ENCODE measurements around the gene LOXL4.

Gene LOXL4

GRCh38 chr10:98302741-98303365, 34.9 kb upstream of the LOXL4 start:
- intact Hi-C loops (cut with micrococcal nuclease) = no loop called here
- Mint-ChIP-seq H3K4me3 (no peak overlapping the region), H3K4me1 (ENCODE audit: low read depth) (no peaks in the 10 kb centered on the region), H3K36me3 (ENCODE audit: low read depth) (no peaks in the 10 kb centered on the region), H3K9me3 (no peaks in the 10 kb centered on the region), H3K27me3 (peaks cover 51% of the 10 kb centered on the region), H3K27ac (no peak overlapping the region)

- Mint-ChIP-seq H3K4me3 (no peak overlapping the region), H3K27ac (no peak overlapping the region), H3K36me3 (ENCODE audit: low read depth) (no peaks in the 10 kb centered on the region), H3K9me3 (no peaks in the 10 kb centered on the region), H3K4me1 (ENCODE audit: low read depth) (peaks cover 3% of the 10 kb centered on the region), H3K27me3 (peaks cover 48% of the 10 kb centered on the region)
- intact Hi-C loops (cut with micrococcal nuclease) = no loop called here
Measured at GRCh38 chr10:98301664-98302319, 33.8 kb upstream of the LOXL4 start.

GRCh38 chr10:98300526-98301229, 32.7 kb upstream of the LOXL4 start:
- intact Hi-C loops (cut with micrococcal nuclease) = no loop called here
- H3K36me3 Mint-ChIP-seq (ENCODE audit: low read depth) = no peaks in the 10 kb centered on the region
- H3K9me3 Mint-ChIP-seq = no peaks in the 10 kb centered on the region
- peaks cover 14% of the 10 kb centered on the region for H3K4me1 Mint-ChIP-seq (ENCODE audit: low read depth)
- no peak overlapping the region for H3K27ac Mint-ChIP-seq
- H3K27me3 Mint-ChIP-seq = peaks cover 49% of the 10 kb centered on the region
- no peak overlapping the region for H3K4me3 Mint-ChIP-seq

- no peaks in the 10 kb centered on the region for H3K36me3 Mint-ChIP-seq (ENCODE audit: low read depth)
- peaks cover 21% of the 10 kb centered on the region for H3K4me1 Mint-ChIP-seq (ENCODE audit: low read depth)
- no peak overlapping the region for H3K4me3 Mint-ChIP-seq
- no peak overlapping the region for H3K27ac Mint-ChIP-seq
- H3K27me3 Mint-ChIP-seq = peaks cover 43% of the 10 kb centered on the region
- no peaks in the 10 kb centered on the region for H3K9me3 Mint-ChIP-seq
- intact Hi-C loops (cut with micrococcal nuclease) = no loop called here
Measured at GRCh38 chr10:98299341-98299740, 31.3 kb upstream of the LOXL4 start.

GRCh38 chr10:98296524-98296923, 28.5 kb upstream of the LOXL4 start:
- intact Hi-C loops (cut with micrococcal nuclease) = no loop called here
- H3K27me3 Mint-ChIP-seq = peaks cover 35% of the 10 kb centered on the region
- H3K36me3 Mint-ChIP-seq (ENCODE audit: low read depth) = no peaks in the 10 kb centered on the region
- peaks cover 26% of the 10 kb centered on the region for H3K4me1 Mint-ChIP-seq (ENCODE audit: low read depth)
- H3K9me3 Mint-ChIP-seq = no peaks in the 10 kb centered on the region
- H3K27ac Mint-ChIP-seq = peak overlapping the region; percentile 70
- no peak overlapping the region for H3K4me3 Mint-ChIP-seq

GRCh38 chr10:98295907-98296306, 27.9 kb upstream of the LOXL4 start:
- H3K27me3 Mint-ChIP-seq = peaks cover 31% of the 10 kb centered on the region
- peak overlapping the region; percentile 70 for H3K27ac Mint-ChIP-seq
- peaks cover 26% of the 10 kb centered on the region for H3K4me1 Mint-ChIP-seq (ENCODE audit: low read depth)
- H3K36me3 Mint-ChIP-seq (ENCODE audit: low read depth) = no peaks in the 10 kb centered on the region
- no peaks in the 10 kb centered on the region for H3K9me3 Mint-ChIP-seq
- intact Hi-C loops (cut with micrococcal nuclease) = no loop called here
- H3K4me3 Mint-ChIP-seq = peak overlapping the region; percentile 35

GRCh38 chr10:98295401-98295811, 27.4 kb upstream of the LOXL4 start:
- intact Hi-C loops (cut with micrococcal nuclease) = no loop called here
- peak overlapping the region; percentile 70 for H3K27ac Mint-ChIP-seq
- no peaks in the 10 kb centered on the region for H3K36me3 Mint-ChIP-seq (ENCODE audit: low read depth)

GRCh38 chr10:98294270-98294627, 26.3 kb upstream of the LOXL4 start:
- no peaks in the 10 kb centered on the region for H3K36me3 Mint-ChIP-seq (ENCODE audit: low read depth)
- no peak overlapping the region for H3K4me3 Mint-ChIP-seq
- no peaks in the 10 kb centered on the region for H3K9me3 Mint-ChIP-seq
- intact Hi-C loops (cut with micrococcal nuclease) = no loop called here
- no peak overlapping the region for H3K27ac Mint-ChIP-seq
- H3K4me1 Mint-ChIP-seq (ENCODE audit: low read depth) = peaks cover 26% of the 10 kb centered on the region
- peaks cover 23% of the 10 kb centered on the region for H3K27me3 Mint-ChIP-seq

More at GRCh38 chr10:98295401-98295811, 27.4 kb upstream of the LOXL4 start:
- H3K9me3 Mint-ChIP-seq = no peaks in the 10 kb centered on the region
- peaks cover 27% of the 10 kb centered on the region for H3K27me3 Mint-ChIP-seq
- H3K4me1 Mint-ChIP-seq (ENCODE audit: low read depth) = peaks cover 26% of the 10 kb centered on the region
- H3K4me3 Mint-ChIP-seq = peak overlapping the region; percentile 35

GRCh38 chr10:98293550-98294269, 25.7 kb upstream of the LOXL4 start:
- Mint-ChIP-seq H3K4me1 (ENCODE audit: low read depth) (peaks cover 26% of the 10 kb centered on the region), H3K27me3 (peaks cover 21% of the 10 kb centered on the region), H3K4me3 (no peak overlapping the region), H3K9me3 (no peaks in the 10 kb centered on the region), H3K36me3 (ENCODE audit: low read depth) (no peaks in the 10 kb centered on the region), H3K27ac (peak overlapping the region; percentile 27)
- intact Hi-C loops (cut with micrococcal nuclease) = no loop called here

- H3K27me3 Mint-ChIP-seq = peaks cover 15% of the 10 kb centered on the region
- no peaks in the 10 kb centered on the region for H3K36me3 Mint-ChIP-seq (ENCODE audit: low read depth)
- H3K4me1 Mint-ChIP-seq (ENCODE audit: low read depth) = peaks cover 26% of the 10 kb centered on the region
Measured at GRCh38 chr10:98292971-98293370, 25.0 kb upstream of the LOXL4 start.

GRCh38 chr10:98289802-98290209, 21.8 kb upstream of the LOXL4 start:
- Mint-ChIP-seq H3K27ac (no peak overlapping the region), H3K36me3 (ENCODE audit: low read depth) (no peaks in the 10 kb centered on the region), H3K4me3 (no peak overlapping the region), H3K9me3 (no peaks in the 10 kb centered on the region), H3K4me1 (ENCODE audit: low read depth) (peaks cover 5% of the 10 kb centered on the region), H3K27me3 (peaks cover 15% of the 10 kb centered on the region)
- intact Hi-C loops (cut with micrococcal nuclease) = no loop called here

More at GRCh38 chr10:98292971-98293370, 25.0 kb upstream of the LOXL4 start:
- intact Hi-C loops (cut with micrococcal nuclease) = no loop called here
- Mint-ChIP-seq H3K9me3 (no peaks in the 10 kb centered on the region), H3K4me3 (no peak overlapping the region), H3K27ac (no peak overlapping the region)

GRCh38 chr10:98287321-98287720, 19.3 kb upstream of the LOXL4 start:
- intact Hi-C loops (cut with micrococcal nuclease) = no loop called here
- H3K36me3 Mint-ChIP-seq (ENCODE audit: low read depth) = no peaks in the 10 kb centered on the region

GRCh38 chr10:98286419-98286818, 18.4 kb upstream of the LOXL4 start:
- Mint-ChIP-seq H3K27me3 (peaks cover 24% of the 10 kb centered on the region), H3K4me3 (no peak overlapping the region), H3K36me3 (ENCODE audit: low read depth) (no peaks in the 10 kb centered on the region), H3K27ac (no peak overlapping the region), H3K9me3 (no peaks in the 10 kb centered on the region), H3K4me1 (ENCODE audit: low read depth) (no peaks in the 10 kb centered on the region)
- intact Hi-C loops (cut with micrococcal nuclease) = no loop called here

More at GRCh38 chr10:98287321-98287720, 19.3 kb upstream of the LOXL4 start:
- H3K27ac Mint-ChIP-seq = no peak overlapping the region
- H3K4me1 Mint-ChIP-seq (ENCODE audit: low read depth) = no peaks in the 10 kb centered on the region
- peaks cover 16% of the 10 kb centered on the region for H3K27me3 Mint-ChIP-seq
- no peak overlapping the region for H3K4me3 Mint-ChIP-seq
- no peaks in the 10 kb centered on the region for H3K9me3 Mint-ChIP-seq

- intact Hi-C loops (cut with micrococcal nuclease) = no loop called here
- Mint-ChIP-seq H3K9me3 (no peaks in the 10 kb centered on the region), H3K27me3 (peaks cover 30% of the 10 kb centered on the region), H3K27ac (no peak overlapping the region), H3K4me1 (ENCODE audit: low read depth) (no peaks in the 10 kb centered on the region), H3K36me3 (ENCODE audit: low read depth) (no peaks in the 10 kb centered on the region), H3K4me3 (no peak overlapping the region)
Measured at GRCh38 chr10:98285416-98285815, 17.4 kb upstream of the LOXL4 start.
